ENCODE results near the gene GNA15.

Gene GNA15

GRCh38 chr19:3106509-3107141 lies 29.2 kb upstream of the GNA15 start:
- DNase-seq (ENCODE audit: low spot score): no peak

DNA sequence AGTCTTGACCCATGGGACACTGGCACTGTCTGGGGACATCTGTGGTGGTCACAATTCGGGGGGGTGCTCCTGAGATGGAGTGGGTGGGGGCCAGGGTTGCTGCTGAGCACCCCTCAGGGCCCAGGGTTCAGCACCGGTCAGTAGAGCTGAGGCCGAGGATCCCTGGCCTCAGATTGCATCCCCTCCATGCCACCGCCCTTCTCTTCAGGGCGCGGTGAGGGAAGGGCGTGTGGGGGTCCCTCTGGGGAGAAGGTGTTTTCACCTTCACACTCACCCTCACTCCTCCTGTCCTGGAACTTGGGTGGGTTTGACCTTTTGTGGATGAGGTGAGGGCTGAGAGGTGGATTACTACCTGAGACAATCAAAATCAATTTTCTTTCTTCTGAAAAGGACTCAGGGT lies 28.2 kb upstream of the GNA15 start:
- no peak for DNase-seq (ENCODE audit: low spot score)

DNA sequence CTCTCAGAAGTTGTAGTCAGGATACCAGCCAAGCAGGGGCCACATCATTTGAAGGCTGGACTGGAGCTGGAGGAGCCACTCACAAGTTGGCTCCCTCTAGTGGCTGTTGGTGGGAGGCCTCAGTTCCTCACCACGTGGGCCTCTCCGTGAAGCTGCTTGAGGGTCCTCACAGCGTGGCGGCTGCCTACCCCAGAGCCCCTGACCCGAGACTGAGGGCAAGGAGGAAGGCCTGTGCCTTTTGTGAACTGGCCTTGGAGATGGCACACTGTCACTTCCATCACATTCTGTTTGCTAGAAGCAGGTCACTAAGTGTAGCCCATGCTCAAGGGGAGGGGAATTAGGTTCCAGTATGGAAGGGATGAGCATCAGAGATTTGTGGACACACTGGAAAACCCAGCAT lies 27.1 kb upstream of the GNA15 start:
- DNase-seq (ENCODE audit: low spot score): peak; percentile 49

DNA sequence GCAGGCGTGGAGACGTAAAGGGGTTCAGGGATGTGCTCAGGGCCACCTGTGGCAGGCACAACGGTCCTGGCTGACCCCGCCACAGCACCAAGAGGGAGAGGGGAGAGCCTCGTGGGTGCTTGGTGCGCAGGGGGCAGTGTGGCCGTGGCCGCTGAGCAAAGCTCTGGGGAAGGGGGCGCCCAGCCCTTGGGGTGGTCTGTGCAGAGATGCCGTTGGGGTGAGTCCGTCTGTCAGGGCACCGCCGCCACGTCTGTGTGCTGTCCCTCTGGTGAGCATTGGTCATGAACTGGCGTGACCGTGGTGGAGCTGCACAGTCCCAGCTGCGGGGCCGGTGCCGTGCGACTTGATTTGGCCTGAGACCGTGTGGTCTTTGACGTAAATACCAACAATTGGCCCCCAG lies 26.3 kb upstream of the GNA15 start:
- no peak for DNase-seq (ENCODE audit: low spot score)

- no peak for DNase-seq (ENCODE audit: low spot score)
Observed at GRCh38 chr19:3110126-3110825, 25.6 kb upstream of the GNA15 start.

GRCh38 chr19:3111586-3112247 lies 24.1 kb upstream of the GNA15 start:
- no peak for DNase-seq (ENCODE audit: low spot score)

DNA sequence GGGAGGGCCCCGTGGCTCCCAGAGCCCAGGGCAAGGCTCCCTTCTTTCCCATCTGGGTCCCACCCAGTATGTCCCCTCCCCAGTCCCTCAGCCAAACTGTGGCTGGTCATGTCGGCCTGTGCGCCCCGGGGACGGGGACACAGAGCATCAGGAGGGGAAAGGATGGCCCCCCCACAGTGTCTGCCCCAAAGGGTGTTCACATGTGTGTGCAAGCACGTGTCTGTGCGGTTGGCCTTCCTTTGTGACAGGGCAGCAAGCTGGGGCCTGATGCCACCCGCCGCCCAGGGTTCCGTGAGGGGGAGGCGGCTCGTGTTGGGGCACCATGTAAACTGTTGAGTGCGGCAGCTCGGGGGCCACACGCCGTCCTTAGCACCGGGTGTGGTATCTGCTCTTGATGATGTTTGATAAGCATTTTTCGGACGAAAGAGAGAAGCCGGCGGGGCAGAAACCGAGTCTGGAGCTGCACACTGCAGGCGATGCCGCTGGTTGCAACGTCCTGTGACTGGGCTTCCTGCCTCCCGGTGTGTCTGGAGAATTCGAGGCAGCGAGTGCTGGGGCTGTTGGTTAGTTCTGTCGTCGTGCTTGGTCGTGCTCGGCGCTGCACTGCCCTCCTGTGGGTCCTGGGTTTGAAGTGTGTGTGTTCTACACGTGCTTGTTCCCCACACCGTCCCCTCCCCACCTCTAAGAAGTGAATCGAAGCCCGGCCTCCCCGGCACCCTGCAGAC lies 23.3 kb upstream of the GNA15 start:
- DNase-seq (ENCODE audit: low spot score): no peak

DNA sequence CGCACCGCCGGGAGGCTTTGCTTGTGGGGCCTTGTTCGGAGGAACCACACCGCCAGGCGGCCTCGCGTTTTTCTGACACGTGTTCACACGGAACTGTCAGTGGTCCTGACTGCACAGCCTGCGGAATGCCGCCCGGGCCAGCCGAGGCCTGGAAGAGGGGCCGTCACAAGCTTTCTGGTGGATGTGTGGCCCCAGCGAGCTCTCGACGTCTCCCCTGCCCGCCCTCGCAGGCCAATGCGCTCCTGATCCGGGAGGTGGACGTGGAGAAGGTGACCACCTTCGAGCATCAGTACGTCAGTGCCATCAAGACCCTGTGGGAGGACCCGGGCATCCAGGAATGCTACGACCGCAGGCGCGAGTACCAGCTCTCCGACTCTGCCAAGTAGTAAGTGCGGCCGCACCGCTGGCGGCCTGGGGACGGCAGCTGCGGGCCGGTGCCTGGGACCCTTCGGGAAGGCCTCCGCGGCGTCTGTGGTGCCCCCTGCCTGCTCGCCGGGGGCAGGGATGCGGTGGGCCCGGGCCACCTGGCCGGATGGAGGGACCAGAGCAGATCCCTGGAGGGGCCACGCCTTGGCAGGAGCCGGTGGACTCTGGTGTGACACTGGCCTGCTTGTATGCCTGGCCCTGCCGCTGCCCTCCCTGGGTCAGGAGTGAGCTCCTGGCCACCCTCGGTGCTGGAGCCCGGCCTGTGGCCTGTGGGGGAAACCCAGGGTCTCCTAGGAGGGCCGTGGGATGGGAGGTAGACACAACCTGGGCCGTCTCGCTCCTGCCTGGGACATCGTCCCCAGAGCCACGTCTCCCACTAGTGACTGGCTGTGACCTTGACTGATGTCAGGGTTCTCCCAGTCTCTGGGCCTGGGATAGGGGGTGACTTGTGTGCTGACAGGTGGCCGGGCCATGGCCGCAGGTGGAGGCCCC lies 22.5 kb upstream of the GNA15 start:
- no peak for DNase-seq (ENCODE audit: low spot score)

DNA sequence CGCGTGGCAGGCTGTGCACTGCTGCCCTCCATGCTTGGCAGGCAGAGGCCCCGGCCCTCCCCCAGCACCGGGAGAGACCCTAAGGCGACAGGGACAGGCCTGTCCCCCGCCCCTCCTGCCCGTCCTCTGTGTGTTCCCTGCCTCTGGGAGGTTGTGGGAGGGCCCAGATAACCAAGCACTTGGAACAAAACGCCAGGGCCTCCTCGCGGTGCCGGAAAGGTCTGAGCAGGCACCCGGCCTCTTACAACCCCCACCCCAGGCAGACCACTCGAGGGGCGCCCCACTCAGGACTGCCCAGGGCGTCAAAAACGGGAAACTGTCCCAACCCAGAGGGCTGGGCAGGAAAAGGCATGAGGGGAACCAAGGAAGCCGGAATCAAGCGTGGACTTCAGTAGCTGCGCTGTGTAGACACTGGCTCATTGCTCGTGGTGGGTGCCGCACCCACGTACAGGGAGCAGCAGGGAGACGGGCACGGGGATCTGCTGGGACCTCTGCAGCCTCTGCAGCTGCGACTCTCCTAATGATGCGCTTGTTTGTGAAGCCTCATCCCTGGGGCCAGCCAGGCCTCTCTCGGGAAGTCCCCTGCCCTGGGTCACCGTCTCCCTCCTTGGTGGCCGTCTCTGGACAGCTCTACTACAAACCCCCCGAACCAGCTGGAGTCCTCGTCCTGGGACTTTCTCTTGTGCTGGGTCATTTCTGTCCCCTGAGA lies 21.7 kb upstream of the GNA15 start:
- no peak for DNase-seq (ENCODE audit: low spot score)

DNA sequence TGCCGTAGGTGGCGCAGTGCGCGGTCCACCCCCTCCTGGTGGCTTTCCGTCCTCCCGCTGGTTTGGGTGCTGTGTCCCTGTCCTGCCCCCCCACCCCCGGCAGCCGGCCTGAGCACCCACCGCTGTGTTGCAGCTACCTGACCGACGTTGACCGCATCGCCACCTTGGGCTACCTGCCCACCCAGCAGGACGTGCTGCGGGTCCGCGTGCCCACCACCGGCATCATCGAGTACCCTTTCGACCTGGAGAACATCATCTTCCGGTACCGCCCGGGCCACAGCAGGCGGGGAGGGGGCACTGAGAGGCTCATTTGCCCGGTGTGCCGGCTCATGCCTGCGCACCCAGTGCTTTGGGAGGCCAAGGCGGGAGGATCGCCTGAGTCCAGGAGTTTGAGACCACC lies 21.0 kb upstream of the GNA15 start:
- no peak for DNase-seq (ENCODE audit: low spot score)

DNA sequence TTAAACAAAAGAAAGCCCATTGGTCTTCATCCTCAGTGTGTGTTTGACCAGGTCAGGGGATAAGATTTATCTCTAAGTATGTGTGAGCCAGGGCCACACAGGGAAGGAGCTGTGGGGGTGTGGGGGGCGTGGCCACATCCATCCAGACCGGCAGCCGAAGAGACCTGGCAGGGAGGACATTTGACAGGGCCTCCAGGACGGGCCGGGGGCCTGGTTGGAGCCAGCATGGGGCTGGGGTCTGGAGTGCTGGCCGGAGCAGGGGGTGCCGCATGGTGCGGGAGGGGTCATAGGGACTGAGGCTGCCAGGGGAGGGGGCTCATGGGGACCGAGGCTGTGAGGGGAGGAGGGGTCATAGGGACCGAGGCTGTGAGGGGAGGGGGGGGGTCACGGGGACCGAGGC lies 20.4 kb upstream of the GNA15 start:
- no peak for DNase-seq (ENCODE audit: low spot score)

- DNase-seq (ENCODE audit: low spot score): no peak
Observed at GRCh38 chr19:3115916-3116602, 19.8 kb upstream of the GNA15 start.

- no peak for DNase-seq (ENCODE audit: low spot score)
Observed at GRCh38 chr19:3116621-3117020, 19.2 kb upstream of the GNA15 start.

GRCh38 chr19:3117716-3118115 lies 18.1 kb upstream of the GNA15 start:
- DNase-seq (ENCODE audit: low spot score): no peak

DNA sequence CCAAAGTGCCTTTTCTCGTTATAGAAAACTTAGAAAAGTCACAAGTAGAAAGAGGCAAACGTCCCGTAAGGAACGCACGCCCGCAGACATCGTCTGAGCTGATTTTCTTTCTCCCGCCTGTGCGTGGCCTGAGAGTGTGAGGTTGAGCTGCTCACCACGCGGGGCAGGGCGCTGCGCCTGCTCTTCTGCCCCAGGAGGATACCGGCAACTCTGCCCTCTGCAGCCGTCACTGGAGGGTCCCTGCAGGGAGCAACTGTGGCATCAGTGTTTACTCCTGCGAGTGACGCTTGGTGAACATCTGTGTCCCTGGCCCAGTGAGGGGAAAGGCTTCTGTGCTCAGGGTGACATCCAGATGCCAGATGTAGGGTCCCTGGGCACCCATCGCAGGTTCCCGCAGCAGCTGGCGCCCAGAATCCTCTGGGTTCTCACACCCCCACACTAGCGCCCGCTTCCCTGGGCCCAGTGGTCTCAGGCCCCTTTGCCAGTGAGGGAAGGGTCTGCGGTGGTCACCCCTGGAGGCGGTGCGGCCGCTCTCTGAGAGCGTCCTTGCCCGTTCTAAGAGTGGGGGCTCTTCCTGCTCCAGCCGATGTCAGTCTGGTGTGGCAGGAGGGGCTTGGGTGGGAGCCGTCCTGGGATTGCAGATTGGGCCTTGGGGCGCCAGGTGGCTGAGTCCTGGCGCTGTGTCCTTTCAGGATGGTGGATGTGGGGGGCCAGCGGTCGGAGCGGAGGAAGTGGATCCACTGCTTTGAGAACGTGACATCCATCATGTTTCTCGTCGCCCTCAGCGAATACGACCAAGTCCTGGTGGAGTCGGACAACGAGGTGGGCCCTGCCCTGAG lies 17.4 kb upstream of the GNA15 start:
- no peak for DNase-seq (ENCODE audit: low spot score)

DNA sequence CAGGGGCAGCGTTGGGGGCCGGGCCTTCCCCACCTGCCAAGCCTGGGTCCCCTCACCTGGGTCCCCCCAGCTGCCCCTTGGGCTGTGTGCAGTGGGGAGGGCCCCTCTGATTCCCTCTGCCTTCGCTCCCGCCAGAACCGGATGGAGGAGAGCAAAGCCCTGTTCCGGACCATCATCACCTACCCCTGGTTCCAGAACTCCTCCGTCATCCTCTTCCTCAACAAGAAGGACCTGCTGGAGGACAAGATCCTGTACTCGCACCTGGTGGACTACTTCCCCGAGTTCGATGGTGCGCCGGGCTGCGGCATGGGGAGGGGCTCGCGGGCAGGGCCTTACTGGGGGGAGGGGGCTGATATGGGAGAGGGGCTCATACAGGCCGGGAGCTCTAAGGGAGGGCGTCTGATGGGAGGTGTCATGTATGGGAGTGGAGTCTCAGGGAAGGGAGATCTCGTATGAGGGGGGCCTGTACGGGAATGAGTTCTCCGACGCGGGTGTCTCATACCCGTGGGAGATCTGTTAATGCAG lies 16.7 kb upstream of the GNA15 start:
- DNase-seq (ENCODE audit: low spot score): no peak

- DNase-seq (ENCODE audit: low spot score): no peak
Observed at GRCh38 chr19:3119693-3120380, 16.0 kb upstream of the GNA15 start.

- DNase-seq (ENCODE audit: low spot score): no peak
Observed at GRCh38 chr19:3120611-3121276, 15.1 kb upstream of the GNA15 start.

Measured in LoVo (cell line).